PC-3 (cell line): Measurements from ENCODE around the gene CFTR. TPM values are rescaled to one million over a fixed set of nuclear protein-coding genes. Genes with fewer than 3 reads are reported as not detected.

Experiments
- ATAC-seq: fragments of 200-7000 bp; cut with Tn5 transposase; 2 replicates; pipeline ENCODE4 v1.9.1; 2020; ENCODE audit warnings: mild to moderate bottlenecking, moderate library complexity
- BruUV-seq: library from RNA; stranded (reverse); fragments of 400-500 nt; replicated peaks from 2 replicates; lab custom pipeline; 2021; lab: Mats Ljungman, UMichigan
- CTCF ChIA-PET: fragments of 300-600 bp; sonication (Branson Sonifier 250); formaldehyde crosslinking; loops from one replicate; lab custom pipeline; 2022; ENCODE audit warnings: antibody characterized with exemption; lab: Charles Lee
- POLR2A ChIA-PET: fragments of 300-600 bp; sonication (Branson Sonifier 250); formaldehyde crosslinking; loops from one replicate; lab custom pipeline; 2022; ENCODE audit warnings: antibody characterized with exemption; ENCODE audit not compliant: unreplicated experiment; lab: Charles Lee
- DNase-seq: peaks from one replicate; pipeline ENCODE4 v3.0.0-alpha.2; 2015
- H2AFZ ChIP-seq: fragments of 300-600 bp; sonication (generic); 2 replicates; pipeline ENCODE4 v1.6.0; 2016; ENCODE audit warnings: antibody characterized with exemption, low read length
- H3F3A ChIP-seq: fragments of 300-600 bp; sonication (generic); one replicate; pipeline ENCODE4 v1.6.0; 2017; ENCODE audit warnings: antibody characterized with exemption, low read length, control low read depth, mild to moderate bottlenecking; ENCODE audit not compliant: unreplicated experiment
- H3K27ac ChIP-seq: fragments of 300-600 bp; sonication (generic); 2 replicates; pipeline ENCODE4 v1.5.1; 2016; ENCODE audit warnings: mild to moderate bottlenecking, low read length
- H3K27me3 ChIP-seq: fragments of 300-600 bp; sonication (generic); 2 replicates; pipeline ENCODE4 v1.6.1; 2016; ENCODE audit warnings: low read length, mixed read lengths
- H3K36me3 ChIP-seq: fragments of 300-600 bp; sonication (generic); 2 replicates; pipeline ENCODE4 v1.6.1; 2016; ENCODE audit warnings: low read depth, mixed run types, low read length, mixed read lengths
- H3K4me1 ChIP-seq: fragments of 300-600 bp; sonication (generic); 2 replicates; pipeline ENCODE4 v1.5.1; 2016; ENCODE audit warnings: low read length; ENCODE audit not compliant: insufficient read depth
- H3K4me2 ChIP-seq: fragments of 300-600 bp; sonication (generic); 2 replicates; pipeline ENCODE4 v1.6.0; 2016; ENCODE audit warnings: low read length
- H3K4me3 ChIP-seq: fragments of 300-600 bp; sonication (generic); 2 replicates; pipeline ENCODE4 v1.5.1; 2016; ENCODE audit warnings: mild to moderate bottlenecking, low read length, mixed read lengths
- H3K79me2 ChIP-seq: fragments of 300-600 bp; sonication (generic); 2 replicates; pipeline ENCODE4 v1.6.1; 2017; ENCODE audit warnings: low read length, mixed read lengths
- H3K9ac ChIP-seq: fragments of 300-600 bp; sonication (generic); 2 replicates; pipeline ENCODE4 v1.6.0; 2016; ENCODE audit warnings: mild to moderate bottlenecking, low read length
- H3K9me2 ChIP-seq: fragments of 300-600 bp; sonication (generic); replicated peaks from 2 replicates; pipeline ENCODE4 v1.6.1; 2016; ENCODE audit warnings: mixed run types, low read length, mixed read lengths
- H3K9me3 ChIP-seq: fragments of 300-600 bp; sonication (generic); 2 replicates; pipeline ENCODE4 v1.6.1; 2016; ENCODE audit warnings: low read length, mixed read lengths
- H4K20me1 ChIP-seq: fragments of 300-600 bp; sonication (generic); 2 replicates; pipeline ENCODE4 v1.6.1; 2016; ENCODE audit warnings: low read length, mixed read lengths
- EZH2 ChIP-seq: fragments of 300-600 bp; sonication (generic); IDR thresholded peaks from one replicate; pipeline ENCODE4 v1.6.1; 2017; ENCODE audit warnings: antibody characterized with exemption, mild to moderate bottlenecking, low read length; ENCODE audit not compliant: unreplicated experiment
- EZH2phosphoT487 ChIP-seq: fragments of 300-600 bp; sonication (generic); IDR thresholded peaks from 2 replicates; pipeline ENCODE4 v1.6.1; 2018; ENCODE audit warnings: mild to moderate bottlenecking, antibody characterized with exemption, low read length, borderline replicate concordance
- intact Hi-C: fragments of 100-400 bp; cut with micrococcal nuclease; formaldehyde crosslinking; loops from 2 replicates; pipeline ENCODE4 v1.9.0; 2023
- total RNA-seq: library from RNA; depleted of rRNA; stranded (reverse); fragments of >200 nt; gene quantifications from 2 replicates; pipeline ENCODE4 v1.2.3, GENCODE V29; 2014
- TF ChIP-seq, protein P1 (sequence below): fragments of 300-600 bp; sonication (generic); conservative IDR thresholded peaks from 2 replicates; pipeline ENCODE4 v1.5.1; 2017; ENCODE audit warnings: antibody characterized with exemption, low read depth, mild to moderate bottlenecking, low read length

Gene CFTR
- total RNA-seq, 1 experiment from 2014 or later = not detected

DNA sequence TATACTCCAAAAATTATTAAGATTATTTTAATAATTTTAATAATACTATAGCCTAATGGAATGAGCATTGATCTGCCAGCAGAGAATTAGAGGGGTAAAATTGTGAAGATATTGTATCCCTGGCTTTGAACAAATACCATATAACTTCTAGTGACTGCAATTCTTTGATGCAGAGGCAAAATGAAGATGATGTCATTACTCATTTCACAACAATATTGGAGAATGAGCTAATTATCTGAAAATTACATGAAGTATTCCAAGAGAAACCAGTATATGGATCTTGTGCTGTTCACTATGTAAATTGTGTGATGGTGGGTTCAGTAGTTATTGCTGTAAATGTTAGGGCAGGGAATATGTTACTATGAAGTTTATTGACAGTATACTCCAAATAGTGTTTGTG is 80.2 kb downstream of the CFTR start:
- Histone ChIP-seq H3K9me2 (no peaks in the 10 kb centered on the region), H3F3A (no peaks in the 10 kb centered on the region), H4K20me1 (no peaks in the 10 kb centered on the region), H3K27me3 (no peaks in the 10 kb centered on the region), H3K27ac (no peak overlapping the region), H3K9me3 (no peaks in the 10 kb centered on the region), H2AFZ (no peak overlapping the region), H3K4me3 (no peak overlapping the region), H3K4me2 (no peak overlapping the region), H3K4me1 (no peaks in the 10 kb centered on the region), H3K79me2 (no peaks in the 10 kb centered on the region), H3K9ac (no peak overlapping the region), H3K36me3 (no peaks in the 10 kb centered on the region)
- CTCF ChIA-PET = no interaction called here
- BruUV-seq = no TSS peak
- POLR2A ChIA-PET = no interaction called here
- TF ChIP-seq EZH2phosphoT487 (no peak), EZH2 (no peak)
- TF ChIP-seq, protein P1, sequence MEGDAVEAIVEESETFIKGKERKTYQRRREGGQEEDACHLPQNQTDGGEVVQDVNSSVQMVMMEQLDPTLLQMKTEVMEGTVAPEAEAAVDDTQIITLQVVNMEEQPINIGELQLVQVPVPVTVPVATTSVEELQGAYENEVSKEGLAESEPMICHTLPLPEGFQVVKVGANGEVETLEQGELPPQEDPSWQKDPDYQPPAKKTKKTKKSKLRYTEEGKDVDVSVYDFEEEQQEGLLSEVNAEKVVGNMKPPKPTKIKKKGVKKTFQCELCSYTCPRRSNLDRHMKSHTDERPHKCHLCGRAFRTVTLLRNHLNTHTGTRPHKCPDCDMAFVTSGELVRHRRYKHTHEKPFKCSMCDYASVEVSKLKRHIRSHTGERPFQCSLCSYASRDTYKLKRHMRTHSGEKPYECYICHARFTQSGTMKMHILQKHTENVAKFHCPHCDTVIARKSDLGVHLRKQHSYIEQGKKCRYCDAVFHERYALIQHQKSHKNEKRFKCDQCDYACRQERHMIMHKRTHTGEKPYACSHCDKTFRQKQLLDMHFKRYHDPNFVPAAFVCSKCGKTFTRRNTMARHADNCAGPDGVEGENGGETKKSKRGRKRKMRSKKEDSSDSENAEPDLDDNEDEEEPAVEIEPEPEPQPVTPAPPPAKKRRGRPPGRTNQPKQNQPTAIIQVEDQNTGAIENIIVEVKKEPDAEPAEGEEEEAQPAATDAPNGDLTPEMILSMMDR = no peak
- intact Hi-C loops = no loop called here
- no peak for ATAC-seq
- no peak for DNase-seq

DNA sequence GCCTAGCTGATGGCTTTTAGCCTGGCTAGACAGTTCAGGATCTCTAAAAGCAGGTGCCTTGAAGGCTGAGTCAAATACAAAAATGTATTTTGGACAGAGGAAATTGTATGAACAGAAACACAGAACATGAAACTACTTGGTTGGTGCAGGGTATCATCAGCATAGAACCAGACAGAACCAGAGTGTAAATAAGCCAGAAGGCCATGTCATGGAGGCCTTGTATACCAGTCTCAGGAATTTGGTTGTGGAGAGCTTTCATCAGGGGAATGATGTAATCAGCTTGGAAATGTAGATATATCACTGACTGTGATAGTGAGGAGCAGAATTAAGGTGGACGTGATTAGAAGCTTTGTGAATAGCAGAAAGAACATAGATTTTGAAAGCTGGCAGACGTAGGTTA is 82.9 kb downstream of the CFTR start:
- no peak overlapping the region for H3K27ac ChIP-seq
- H3F3A ChIP-seq = no peaks in the 10 kb centered on the region
- TF ChIP-seq EZH2phosphoT487 (no peak), EZH2 (no peak)
- TF ChIP-seq, protein P1 = no peak
- H3K27me3 ChIP-seq = no peaks in the 10 kb centered on the region; the same call in 1 of the 2 replicates
- no peaks in the 10 kb centered on the region for H4K20me1 ChIP-seq
- H3K79me2 ChIP-seq = no peaks in the 10 kb centered on the region
- no TSS peak for BruUV-seq
- H3K9me3 ChIP-seq = no peaks in the 10 kb centered on the region
- 0 out of 2 replicates have a peak, but pooled peaks cover 5% of the 10 kb centered on the region for H3K4me1 ChIP-seq
- H3K36me3 ChIP-seq = no peaks in the 10 kb centered on the region
- no peaks in the 10 kb centered on the region for H3K9me2 ChIP-seq
- no peak overlapping the region for H3K4me2 ChIP-seq
- ATAC-seq (no peak), DNase-seq (no peak)
- H3K9ac ChIP-seq = no peak overlapping the region
- no peak overlapping the region for H3K4me3 ChIP-seq
- intact Hi-C loops = no loop called here
- ChIA-PET CTCF (no interaction called here), POLR2A (no interaction called here)
- H2AFZ ChIP-seq = no peak overlapping the region

DNA sequence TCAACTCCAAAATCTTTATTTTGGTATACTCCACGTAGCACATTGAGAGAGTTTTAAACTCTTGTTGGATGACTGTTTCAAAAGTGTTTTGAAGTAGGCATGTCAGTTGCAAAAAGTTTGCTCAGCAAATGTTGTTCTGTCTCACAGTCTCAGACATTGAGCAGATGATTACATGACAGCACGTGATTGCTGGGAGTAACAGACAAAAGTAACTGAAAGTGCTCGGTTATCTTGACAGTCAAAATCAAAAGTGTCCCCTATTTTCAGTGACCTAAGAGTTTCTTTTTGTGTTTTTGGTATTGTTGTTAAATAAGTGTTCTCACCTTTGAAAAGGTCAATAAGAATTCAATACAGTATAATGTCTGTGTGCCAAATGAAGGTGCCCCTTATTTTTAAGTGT is 84.3 kb downstream of the CFTR start:
- TF ChIP-seq EZH2phosphoT487 (no peak), EZH2 (no peak)
- TF ChIP-seq, protein P1 = no peak
- no peak overlapping the region for H3K4me2 ChIP-seq
- H4K20me1 ChIP-seq = no peaks in the 10 kb centered on the region
- H3K9me2 ChIP-seq = no peaks in the 10 kb centered on the region
- H3K27ac ChIP-seq = no peak overlapping the region
- no peaks in the 10 kb centered on the region for H3F3A ChIP-seq
- DNase-seq = no peak
- H3K79me2 ChIP-seq = no peaks in the 10 kb centered on the region
- H2AFZ ChIP-seq = no peak overlapping the region
- no peak overlapping the region for H3K4me3 ChIP-seq
- intact Hi-C loops = no loop called here
- ChIA-PET POLR2A (no interaction called here), CTCF (no interaction called here)
- H3K9me3 ChIP-seq = no peaks in the 10 kb centered on the region
- H3K9ac ChIP-seq = no peak overlapping the region
- no peaks in the 10 kb centered on the region; the same call in 1 of the 2 replicates for H3K27me3 ChIP-seq
- no TSS peak for BruUV-seq
- no peaks in the 10 kb centered on the region for H3K36me3 ChIP-seq
- H3K4me1 ChIP-seq = 0 out of 2 replicates have a peak, but pooled peaks cover 5% of the 10 kb centered on the region
- no peak for ATAC-seq
